MM.1S (cell line): ENCODE measurements around the gene PREX1.
"Not testable (repeated sequence)": the region's sequence is repeated elsewhere in the genome, so short reads cannot be mapped to it uniquely, and the experiment has no call there.

Experiments
- CTCF ChIP-seq: fragments of 300-600 bp; sonication (generic); IDR thresholded peaks from 2 replicates; pipeline ENCODE4 v1.5.1; 2016; ENCODE audit warnings: antibody characterized with exemption, low read length, mixed read lengths
- EZH2 ChIP-seq: fragments of 300-600 bp; sonication (generic); optimal IDR thresholded peaks from 2 replicates; pipeline ENCODE3; 2017; ENCODE audit warnings: low read depth, mild to moderate bottlenecking, antibody characterized with exemption, low read length, mixed read lengths
- EZH2phosphoT487 ChIP-seq: fragments of 300-600 bp; sonication (generic); IDR thresholded peaks from 2 replicates; pipeline ENCODE4 v1.6.1; 2018; ENCODE audit warnings: antibody characterized with exemption, low read length

GRCh38 chr20:48843896-48844295 lies 16.1 kb upstream of the PREX1 start:
- TF ChIP-seq CTCF, EZH2, EZH2phosphoT487: not testable (repeated sequence)
